GM21447 (cell line): Measurements from ENCODE around the gene EIF4G3.

Experiments used
- ATAC-seq: cut with Tn5 transposase; IDR thresholded peaks from one replicate; pipeline ENCODE4 v1.9.1; 2021; ENCODE audit not compliant: unreplicated experiment

Gene EIF4G3

DNA sequence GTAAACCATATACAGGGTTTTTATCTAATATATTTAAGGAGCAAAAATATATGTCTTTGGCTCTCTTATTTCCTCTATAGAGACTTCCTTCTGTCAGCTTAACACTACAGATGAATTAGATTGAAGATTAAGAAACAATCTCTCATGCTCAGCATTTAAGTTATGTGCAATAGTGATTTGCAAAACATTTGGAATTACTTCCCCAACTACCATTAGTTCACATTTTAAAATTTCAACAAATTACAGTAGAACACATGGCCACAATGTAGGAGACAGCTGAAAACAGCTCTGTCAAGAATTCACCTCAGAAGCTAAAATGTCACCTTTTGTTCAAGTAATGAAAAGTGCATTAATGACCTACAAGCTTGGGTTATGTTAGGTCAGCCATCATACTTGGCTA lies 177.9 kb downstream of the EIF4G3 start:
- ATAC-seq, result no peak

DNA sequence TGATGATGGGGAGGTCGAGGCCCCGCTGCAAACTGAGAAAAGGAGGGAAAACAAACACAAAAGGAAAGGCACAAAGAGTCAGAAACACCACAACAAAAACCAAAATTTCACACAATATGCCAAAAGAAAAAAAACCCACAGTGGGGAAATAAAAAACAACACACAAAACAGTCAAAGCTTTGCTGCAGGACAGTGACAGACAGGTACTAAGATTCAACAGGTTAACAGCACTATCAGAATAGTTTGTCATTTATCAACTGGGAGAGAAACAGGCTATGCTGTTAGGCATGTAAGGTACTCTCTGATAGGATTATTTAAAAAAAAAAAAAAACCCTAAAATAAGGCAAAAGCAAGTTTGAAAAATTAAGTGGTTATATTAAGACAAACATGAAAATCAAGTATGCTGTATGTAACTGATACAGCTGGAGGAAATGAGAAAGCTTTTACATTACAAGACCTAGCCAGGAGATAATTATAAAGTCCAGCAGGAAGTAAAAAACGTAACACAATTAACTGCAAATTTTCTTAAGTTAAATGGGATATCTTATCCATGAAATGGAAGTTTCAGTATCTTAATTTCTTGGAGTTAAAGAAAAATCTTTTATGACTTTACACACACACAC lies 179.0 kb downstream of the EIF4G3 start:
- no peak for ATAC-seq

DNA sequence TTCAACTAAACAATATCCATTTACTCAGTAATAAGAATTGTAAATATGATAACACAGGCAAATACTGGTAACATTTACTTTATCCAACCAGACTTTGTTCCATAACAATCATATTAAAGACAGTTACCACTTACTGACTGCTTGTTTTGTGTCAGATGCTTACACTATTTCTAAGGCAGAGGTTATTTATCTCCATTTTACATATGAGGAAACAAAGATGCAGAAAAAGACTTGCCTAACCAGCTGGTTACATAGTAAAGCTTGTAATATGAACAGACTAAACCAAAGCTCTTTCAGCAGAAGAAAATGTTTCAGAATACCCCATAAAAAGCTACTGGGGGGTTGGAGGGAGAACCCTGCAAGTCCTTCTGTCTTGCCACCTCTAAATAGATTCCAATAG lies 180.1 kb downstream of the EIF4G3 start:
- ATAC-seq, result no peak

DNA sequence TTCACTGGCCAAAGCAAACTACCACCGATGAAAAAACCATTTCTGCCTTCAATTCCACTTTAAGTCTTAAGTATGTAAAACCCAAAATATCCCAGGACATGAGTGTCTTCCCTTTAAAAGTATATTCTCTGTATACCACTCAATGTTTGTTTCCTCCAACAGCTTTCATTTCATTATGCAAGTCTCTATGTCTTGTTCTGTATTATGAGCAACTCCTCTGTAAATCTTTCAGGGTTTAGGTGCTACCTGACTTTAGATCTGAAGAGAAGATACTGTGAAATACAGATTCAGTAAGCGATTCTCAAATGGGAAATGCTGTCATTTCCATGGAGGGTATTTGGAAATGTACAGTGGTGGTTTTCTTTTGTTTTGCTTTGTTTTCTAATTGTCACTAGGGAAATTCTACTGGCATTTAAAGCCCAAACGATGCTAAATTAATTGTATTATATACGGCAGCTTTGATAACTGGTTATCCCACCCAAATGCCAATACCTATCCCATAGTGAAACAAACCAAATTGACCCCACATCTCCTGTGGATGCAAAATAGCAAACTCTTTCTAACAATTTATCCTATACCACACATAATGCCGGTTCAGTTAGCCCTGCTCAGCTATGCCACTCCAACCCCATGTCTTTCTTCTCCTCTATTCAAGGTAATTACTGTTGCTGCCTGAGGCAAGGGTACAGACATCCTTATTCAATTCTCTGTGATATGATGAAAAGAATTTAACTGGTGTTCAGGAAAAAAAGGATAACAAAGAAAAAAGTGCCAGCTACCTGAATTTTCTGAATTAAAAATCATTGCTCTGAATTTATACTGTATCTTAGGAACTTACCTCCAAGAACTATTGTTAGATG lies 182.8 kb downstream of the EIF4G3 start:
- ATAC-seq, result no peak

DNA sequence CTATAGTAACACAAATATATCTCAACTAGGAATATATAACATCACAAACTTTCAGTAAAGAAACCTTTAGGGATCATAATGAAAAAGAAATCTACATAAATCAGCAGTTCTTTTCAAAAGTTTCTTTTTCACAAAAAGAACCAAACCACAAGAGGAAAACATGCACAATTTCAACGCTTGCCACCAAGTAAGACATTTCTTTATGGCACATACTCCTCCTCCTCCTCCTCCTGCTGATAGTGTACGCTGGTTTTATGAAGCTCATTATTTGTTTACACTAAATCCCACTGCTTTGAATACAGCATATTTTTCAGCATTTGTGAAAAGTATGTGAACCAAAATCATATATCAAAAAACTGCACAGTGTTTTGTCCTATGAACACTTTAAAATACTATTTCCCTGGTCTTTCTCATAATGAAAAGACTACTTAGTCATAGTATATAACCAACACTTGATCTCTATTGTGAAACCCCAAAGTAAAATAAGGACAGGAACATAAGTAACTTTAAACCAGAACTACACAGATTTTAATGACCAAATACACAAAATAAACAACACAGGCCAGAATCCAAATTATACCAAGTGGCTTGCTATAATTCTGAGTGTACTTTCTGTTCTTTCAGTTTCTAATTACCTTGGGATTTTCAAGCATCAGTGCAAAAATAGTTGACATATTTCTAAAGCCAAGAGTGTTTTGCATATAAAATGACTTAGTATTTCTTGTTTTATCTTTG lies 184.2 kb downstream of the EIF4G3 start:
- no peak for ATAC-seq

DNA sequence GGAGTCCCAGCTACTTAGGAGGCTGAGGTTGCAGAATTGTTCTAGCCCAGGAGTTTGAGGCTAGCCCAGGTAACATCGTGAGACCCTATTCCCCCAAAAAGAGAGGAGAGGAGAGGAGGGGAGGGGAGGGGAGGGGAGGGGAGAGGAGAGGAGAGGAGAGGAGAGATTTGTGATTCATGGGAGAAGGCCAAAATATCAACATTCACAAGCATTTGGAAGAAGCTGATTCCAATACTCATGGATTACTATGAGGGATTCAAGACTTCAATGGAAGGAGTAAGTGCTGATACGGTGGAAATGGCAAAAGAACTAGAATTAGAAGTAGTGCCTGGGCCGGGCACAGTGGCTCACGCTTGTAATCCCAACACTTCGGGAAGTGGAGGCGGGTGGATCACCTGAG lies 187.8 kb downstream of the EIF4G3 start:
- no peak for ATAC-seq

DNA sequence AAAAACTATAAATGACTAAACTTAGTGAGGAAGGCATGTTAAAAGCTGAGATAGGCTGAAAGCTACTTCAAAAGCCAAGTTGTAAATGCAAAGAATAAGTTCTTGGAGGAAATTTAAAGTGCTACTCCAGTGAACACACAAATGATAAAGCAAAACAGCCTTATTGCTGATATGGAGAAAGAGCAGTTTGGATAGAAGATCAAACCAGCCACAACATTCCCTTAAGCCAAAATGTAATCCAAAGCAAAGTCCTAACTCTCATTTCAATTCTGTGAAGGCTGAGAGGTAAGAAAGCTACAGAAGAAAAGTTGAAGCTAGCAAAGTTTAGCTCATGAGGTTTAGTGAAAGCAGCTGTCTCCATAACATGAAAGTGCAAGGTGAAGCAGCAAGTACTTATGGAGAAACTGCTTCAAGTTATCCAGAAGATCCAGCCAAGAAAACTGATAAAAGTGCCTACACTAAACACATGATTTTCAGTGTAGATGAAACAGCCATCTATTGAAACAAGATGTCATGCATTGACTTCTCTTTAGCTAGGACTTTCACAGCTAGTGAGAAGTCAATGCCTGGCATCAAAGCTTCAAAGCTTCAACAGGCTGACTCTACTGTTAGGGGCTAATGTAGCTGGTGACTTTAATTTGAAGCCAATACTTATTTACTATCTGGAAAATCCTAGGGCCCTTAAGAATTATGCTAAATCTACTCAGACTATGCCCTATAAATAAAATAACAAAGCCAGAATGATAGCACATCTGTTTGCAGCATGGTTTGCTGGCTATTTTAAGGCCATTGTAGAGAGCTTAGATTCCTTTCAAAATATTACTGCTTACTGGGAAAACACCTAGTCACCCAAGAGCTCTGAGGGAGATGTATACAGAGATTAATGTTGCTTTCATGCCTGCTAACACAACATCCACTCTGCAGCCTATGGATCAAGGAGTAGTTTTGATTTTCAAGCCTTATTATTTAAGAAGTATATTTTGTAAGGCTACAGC lies 188.6 kb downstream of the EIF4G3 start:
- no peak for ATAC-seq

DNA sequence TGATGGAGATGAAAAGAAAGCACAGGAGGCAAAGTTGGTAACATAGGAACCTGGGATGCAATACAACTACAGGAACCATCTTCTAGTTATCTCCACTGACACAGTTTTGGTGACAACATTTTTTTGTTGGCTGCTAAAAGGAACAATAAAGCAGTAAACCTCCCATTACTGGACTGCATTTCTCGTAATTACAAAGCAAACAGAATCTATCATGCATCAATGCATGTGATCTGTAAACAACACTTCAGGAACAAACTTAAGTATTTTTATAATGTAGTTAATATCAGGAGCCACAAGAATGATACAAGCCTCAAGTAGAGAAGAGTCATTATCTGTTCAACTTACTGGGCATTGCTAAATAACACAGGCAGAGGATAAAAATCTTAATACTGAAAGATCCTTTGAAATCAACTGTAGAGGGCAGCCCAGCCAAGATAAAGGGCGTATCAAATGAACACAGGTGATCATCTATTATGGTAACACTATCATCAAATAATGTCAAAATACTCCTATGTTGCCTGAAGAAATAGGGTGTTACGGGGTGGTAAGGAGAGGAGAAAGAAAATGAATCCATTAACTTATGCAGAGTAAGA lies 193.3 kb downstream of the EIF4G3 start:
- ATAC-seq, result no peak

DNA sequence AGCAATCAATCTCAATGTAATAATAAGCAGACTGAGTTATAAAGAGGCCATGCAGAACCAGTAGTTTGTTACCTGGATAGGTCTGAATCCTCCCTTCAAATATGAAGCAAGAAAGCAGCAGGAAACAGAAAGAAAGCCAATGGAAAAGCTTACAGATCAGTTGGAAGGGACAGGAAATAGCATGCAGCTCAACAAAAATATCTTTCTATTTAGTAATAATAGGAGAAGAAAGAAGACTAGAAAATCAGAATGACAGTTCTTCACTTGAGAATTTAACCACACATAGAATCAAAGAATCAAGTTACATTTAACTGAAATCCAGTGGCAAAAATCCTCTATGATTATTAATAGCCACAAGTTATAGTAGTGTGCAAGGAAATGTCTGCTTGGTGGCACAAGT lies 194.4 kb downstream of the EIF4G3 start:
- ATAC-seq, result no peak

DNA sequence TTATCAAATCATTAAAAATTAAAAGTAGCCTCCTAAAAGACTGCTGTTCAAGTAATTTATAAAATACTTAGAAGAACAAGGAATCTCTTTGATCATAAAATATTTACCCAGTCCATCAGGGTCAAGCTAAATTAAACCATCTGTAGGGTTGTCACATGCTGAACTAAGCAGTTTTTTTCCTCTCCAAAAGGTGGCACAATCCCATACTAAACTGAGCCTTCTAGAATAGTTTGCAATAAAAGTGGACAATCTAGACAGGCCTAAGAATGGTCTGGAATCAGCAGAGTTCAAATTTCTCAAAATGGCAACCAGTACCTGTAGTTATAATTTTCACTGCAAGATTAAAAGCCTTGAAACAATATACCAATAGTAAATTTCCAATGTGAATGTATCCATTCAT lies 194.8 kb downstream of the EIF4G3 start:
- ATAC-seq, result no peak

DNA sequence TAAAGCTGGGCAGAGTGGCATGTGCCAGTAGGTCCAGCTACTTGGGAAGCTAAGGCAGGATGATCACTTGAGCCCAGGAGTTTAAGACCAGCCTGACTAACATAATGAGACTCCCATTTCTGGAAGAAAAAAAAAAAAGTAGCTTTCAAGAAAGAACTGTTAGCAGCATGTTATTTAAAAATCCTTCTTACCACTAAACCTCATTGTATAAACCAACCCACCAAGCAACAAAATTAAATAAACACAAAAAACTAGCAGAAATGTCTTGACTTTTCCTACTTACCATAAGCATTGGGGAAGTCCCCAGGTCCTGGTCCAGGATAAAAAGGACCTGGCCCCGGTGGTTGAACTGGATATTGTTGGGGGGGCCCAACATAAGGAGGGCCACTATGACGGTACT lies 196.6 kb downstream of the EIF4G3 start:
- no peak for ATAC-seq

DNA sequence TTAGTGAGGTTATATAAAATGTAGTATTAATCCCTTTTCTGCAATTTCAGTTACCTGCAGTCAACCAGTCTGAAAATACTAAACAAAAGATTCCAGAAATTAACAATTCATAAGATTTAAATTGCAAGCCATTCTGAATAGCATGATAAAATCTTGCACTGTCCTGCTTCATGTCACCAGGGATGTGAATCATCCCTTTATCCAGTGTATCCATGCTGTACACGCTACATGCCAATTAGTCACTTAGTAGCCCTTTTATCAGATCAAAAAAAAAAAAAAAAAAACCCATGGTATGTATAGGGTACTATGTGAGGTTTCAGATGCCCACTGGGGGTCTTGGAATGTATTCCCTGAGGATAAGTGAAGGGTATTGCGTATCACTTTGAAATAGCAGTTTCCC lies 198.3 kb downstream of the EIF4G3 start:
- ATAC-seq, result no peak

DNA sequence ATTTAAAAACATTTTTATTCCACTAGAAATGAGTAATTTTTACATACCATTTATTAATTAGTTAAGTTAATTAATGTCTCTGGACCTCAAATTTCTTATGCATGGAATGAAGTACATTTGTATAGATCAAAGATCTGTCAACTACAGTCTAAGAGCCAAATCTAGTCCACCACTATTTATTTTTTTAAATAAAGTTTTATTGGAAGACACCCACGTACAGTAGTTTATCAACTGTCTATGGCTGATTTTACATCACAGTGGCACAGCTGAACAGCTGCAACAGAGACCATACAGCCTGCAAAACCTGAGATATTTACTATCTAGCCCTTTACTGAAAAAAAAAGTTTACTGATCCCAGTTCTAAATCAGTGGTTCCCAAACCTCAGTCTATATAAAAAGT lies 201.0 kb downstream of the EIF4G3 start:
- ATAC-seq, result no peak

DNA sequence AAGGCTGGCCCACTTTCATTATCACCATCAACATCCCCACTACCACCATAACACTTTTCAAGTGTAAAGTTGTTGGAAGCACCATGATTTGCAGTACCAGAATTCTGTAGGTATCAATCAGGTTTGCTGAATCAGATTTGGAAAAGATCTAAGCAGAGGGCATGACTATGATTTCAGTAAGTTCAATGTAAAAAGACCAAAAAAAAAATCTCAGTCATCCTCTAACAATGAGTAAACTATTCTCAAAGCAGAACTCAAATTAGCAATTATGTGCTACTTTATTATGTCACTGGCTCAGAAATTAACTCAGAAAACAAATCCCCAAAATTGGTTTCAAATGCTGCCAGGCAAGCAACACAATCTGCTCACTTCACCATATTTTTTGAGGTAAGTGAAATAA lies 201.7 kb downstream of the EIF4G3 start:
- ATAC-seq, result no peak

DNA sequence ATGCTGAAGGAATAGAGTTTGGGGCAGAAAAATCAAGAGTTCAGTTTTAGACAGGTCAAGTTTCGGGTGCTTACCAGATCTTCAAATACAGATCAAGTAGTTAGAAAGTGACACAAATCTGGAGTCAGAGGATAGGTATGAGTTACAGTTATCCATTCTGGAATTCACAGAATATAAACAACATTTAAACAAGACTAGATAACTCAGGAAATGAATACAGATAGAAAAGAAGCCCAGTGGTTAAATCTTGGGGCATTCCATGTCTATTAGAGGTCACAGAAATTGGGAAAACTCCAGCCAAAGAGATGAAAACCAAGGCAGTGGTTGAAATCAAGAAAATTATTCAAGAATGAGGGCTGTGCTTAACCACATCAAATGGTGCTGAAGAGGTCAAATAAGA lies 202.6 kb downstream of the EIF4G3 start:
- no peak for ATAC-seq

DNA sequence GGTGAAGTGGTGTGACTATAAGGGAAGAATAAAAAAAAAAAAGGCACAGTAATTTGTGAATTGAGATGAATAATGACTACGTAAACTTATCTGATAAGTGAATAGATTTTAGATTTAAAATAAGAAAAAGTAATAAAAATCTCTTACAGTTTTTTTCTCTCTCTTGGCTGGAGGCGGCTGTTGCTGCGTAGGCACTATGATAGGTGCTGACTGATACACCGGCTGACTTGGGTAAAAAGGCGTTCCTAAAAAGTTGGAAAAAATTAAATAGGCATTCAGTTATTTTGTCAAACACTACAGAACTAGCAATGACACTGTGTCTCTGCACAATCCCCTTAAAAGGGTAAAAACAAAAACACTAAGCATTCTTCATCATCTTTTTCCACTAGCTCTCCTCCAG lies 203.8 kb downstream of the EIF4G3 start:
- no peak for ATAC-seq

DNA sequence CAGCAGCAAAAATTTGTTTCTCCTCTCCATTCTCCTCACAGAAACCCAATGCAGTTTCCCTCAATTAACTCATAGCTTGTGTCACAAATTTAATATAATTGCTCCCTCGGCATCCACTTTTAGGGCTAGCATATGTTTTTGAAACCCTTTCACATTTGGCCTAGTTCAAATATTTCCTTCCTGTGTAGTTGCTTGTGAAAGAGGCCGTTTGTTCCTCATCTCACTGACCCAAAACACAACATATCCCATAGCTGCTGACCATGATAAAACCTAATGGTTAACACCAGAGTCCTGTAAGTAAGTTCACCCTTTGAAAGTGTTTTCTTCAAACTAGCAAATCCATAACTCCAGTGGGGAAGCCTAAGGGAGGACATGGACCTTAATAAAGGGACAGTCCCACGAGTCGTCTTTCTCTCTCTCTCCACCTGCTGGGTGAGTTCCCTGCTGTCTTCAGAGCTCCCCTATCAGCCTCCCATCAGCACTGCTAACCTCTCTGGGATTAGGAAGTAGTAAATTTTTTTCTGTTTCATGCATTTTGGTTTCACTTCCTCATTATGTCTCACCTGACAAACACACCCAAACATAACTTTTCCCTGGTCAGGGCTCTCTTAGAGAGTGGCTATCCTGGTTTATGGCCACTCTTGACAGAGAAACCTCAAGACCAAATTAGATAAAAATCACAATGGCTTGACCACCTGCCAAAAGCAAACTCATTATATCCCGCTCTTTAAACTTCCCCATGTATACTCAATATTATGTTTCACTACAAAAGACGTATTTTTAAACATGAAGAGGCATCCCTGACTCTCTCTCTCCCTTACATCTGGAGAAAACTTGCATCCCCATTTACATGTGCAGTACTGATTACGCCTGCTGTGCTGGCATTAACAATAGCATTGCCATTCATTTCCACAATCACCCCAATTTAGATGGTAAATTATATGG lies 211.9 kb downstream of the EIF4G3 start:
- peak; percentile 84 for ATAC-seq

DNA sequence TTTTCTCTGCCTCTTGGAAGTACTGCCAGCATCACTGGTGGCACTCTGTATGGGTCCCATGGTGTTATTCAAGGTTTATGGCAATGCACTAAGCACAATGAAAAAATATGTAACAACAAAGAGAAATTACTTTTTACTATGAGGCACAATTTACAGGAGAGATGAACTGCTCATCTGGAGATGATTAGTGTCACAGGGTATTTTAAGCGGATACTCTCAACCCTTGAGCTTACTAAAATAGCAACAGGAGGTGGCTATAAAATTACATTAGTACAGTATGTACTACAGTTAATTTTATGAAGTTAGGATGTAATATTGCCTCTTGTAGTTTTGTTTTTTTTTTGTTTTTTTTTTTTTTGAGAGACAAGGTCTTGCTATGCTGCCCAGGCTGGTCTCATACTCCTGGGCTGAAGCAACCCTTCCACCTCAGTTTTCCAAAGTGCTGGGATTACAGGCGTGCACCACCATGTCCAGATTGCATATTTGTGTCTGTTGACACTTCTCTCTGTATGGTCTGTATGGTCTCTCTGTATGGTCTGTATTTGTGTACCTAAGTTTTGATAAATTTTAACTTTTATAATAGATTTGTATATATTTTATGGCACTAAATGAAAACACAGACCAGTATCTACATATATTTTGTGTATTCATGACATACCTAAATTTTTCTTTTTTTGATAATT lies 214.0 kb downstream of the EIF4G3 start:
- ATAC-seq, result no peak

DNA sequence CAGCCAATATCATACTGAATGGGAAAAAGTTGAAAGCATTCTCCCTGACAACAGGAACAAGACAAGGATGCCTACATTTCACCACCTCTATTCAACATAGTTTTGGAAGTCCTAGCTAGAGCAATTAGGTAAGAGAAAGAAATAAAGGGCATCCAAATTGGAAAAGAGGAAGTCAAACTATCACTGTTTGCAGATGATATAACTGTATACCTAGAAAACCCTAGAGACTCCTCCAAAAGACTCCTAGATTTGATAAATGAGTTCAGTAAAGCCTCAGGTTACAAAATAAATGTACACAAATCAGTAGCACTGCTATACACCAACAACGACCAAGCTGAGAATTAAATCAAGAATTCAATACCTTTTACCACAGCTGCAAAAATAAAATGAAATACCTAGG lies 218.3 kb downstream of the EIF4G3 start:
- no peak for ATAC-seq
